Measurements from ENCODE around the gene NPR3.

NPR3 gene

GRCh38 chr5:32805971-32806638, 95.0 kb downstream of the NPR3 start:
- in situ Hi-C loops (cut with MboI; ENCODE audit: low sequenced_read_pairs) = no loop called here

- in situ Hi-C loops (cut with MboI; ENCODE audit: low sequenced_read_pairs) = no loop called here
These were observed 97.7 kb downstream of the NPR3 start for GRCh38 chr5:32808783-32809182.

- in situ Hi-C loops (cut with MboI; ENCODE audit: low sequenced_read_pairs) = no loop called here
These were observed 99.7 kb downstream of the NPR3 start for GRCh38 chr5:32810804-32811203.

- in situ Hi-C loops (cut with MboI; ENCODE audit: low sequenced_read_pairs) = no loop called here
These were observed 101.3 kb downstream of the NPR3 start for GRCh38 chr5:32812399-32812798.

- in situ Hi-C loops (cut with MboI; ENCODE audit: low sequenced_read_pairs) = no loop called here
These were observed 103.0 kb downstream of the NPR3 start for GRCh38 chr5:32814141-32814540.

GRCh38 chr5:32814620-32815019, 103.5 kb downstream of the NPR3 start:
- in situ Hi-C loops (cut with MboI; ENCODE audit: low sequenced_read_pairs) = no loop called here

- in situ Hi-C loops (cut with MboI; ENCODE audit: low sequenced_read_pairs) = no loop called here
These were observed 116.9 kb downstream of the NPR3 start for GRCh38 chr5:32827981-32828380.

GRCh38 chr5:32828492-32828891, 117.4 kb downstream of the NPR3 start:
- in situ Hi-C loops (cut with MboI; ENCODE audit: low sequenced_read_pairs) = no loop called here

GRCh38 chr5:32831624-32832023, 120.5 kb downstream of the NPR3 start:
- in situ Hi-C loops (cut with MboI; ENCODE audit: low sequenced_read_pairs) = no loop called here

GRCh38 chr5:32833127-32833526, 122.0 kb downstream of the NPR3 start:
- in situ Hi-C loops (cut with MboI; ENCODE audit: low sequenced_read_pairs) = no loop called here

- in situ Hi-C loops (cut with MboI; ENCODE audit: low sequenced_read_pairs) = no loop called here
These were observed 122.5 kb downstream of the NPR3 start for GRCh38 chr5:32833663-32834062.

- in situ Hi-C loops (cut with MboI; ENCODE audit: low sequenced_read_pairs) = no loop called here
These were observed 123.1 kb downstream of the NPR3 start for GRCh38 chr5:32834251-32834650.

GRCh38 chr5:32836176-32836575, 125.1 kb downstream of the NPR3 start:
- in situ Hi-C loops (cut with MboI; ENCODE audit: low sequenced_read_pairs) = no loop called here

GRCh38 chr5:32837211-32837610, 126.1 kb downstream of the NPR3 start:
- in situ Hi-C loops (cut with MboI; ENCODE audit: low sequenced_read_pairs) = no loop called here

- in situ Hi-C loops (cut with MboI; ENCODE audit: low sequenced_read_pairs) = no loop called here
These were observed 128.0 kb downstream of the NPR3 start for GRCh38 chr5:32839106-32839505.

GRCh38 chr5:32840606-32841005, 129.5 kb downstream of the NPR3 start:
- in situ Hi-C loops (cut with MboI; ENCODE audit: low sequenced_read_pairs) = no loop called here
